Measurements from ENCODE around the gene LCN9.

The LCN9 gene

GRCh38 chr9:135662758-135663450 is at the start of gene LCN9:
Gene LCN9, plus strand, starts transcription at chr9:135663309. Its CDS starts 13 bp downstream, at chr9:135663322.
- Histone ChIP-seq H3K27ac (ENCODE audit: low read depth, low read length) (no peak within 1 kb of the TSS), H3K9ac (ENCODE audit: low read length) (no peak within 1 kb of the TSS), H3K27me3 (ENCODE audit: control insufficient read depth, insufficient read depth, low read length) (no peaks in the 10 kb centered on the region; the same call in 1 of the 2 replicates), H3K9me3 (ENCODE audit: control insufficient read depth, insufficient read depth, low read depth, low read length) (peaks cover 7% of the 10 kb centered on the region), H3K36me3 (ENCODE audit: control insufficient read depth, insufficient read depth, low read length) (no peaks in the 10 kb centered on the region), H3K4me3 (ENCODE audit: low read depth, low read length) (no peak within 1 kb of the TSS), H3K4me1 (ENCODE audit: control insufficient read depth, insufficient read depth, low read length) (peaks cover 4% of the 10 kb centered on the region; the same call in 1 of the 2 replicates)

DNA sequence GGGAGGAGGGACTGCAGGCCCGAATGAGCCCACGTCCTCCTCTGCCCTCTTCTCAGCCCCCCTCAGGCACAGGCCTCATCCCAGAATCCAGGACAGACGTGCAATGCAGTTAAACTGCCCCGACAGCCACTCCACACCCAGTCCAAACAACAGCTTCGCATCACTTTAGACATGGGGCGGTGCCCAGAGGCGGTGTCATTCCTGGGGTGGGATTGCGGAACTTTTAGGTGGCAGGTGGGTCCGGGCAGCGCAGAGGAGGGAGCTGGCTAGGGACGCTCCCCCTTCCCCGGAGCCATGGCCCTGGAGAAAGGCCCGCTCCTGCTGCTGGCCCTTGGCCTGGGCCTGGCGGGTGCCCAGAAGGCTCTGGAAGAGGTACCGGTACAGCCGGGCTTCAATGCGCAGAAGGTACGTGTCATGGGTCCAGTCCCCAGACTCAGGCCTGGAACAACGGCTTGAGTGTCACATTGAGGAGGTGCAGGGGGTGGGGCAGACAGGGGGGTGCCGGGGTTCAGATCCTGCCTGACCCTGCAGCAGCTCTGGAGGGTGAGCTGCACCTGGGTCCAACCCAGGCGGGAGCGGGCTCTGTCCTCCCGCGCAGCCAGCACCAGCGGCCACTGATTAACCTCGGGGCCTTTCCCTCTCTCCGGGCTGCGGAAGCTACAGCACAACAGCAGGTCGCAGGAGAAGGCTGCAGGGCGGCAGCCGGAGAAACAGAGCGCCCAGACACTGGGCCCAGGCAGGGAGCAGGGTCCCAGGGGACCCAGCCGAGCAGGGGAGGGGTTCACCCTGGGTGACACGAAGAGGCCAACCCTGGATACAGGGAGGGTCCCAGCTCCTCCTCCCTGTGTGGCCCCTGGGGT is 48.9 kb upstream of the LCN9 start:
- Histone ChIP-seq H3K4me3 (ENCODE audit: low read depth, low read length) (no peak overlapping the region), H3K4me1 (ENCODE audit: control insufficient read depth, insufficient read depth, low read length) (no peaks in the 10 kb centered on the region), H3K9me3 (ENCODE audit: control insufficient read depth, insufficient read depth, low read depth, low read length) (peaks cover 16% of the 10 kb centered on the region), H3K36me3 (ENCODE audit: control insufficient read depth, insufficient read depth, low read length) (no peaks in the 10 kb centered on the region), H3K27me3 (ENCODE audit: control insufficient read depth, insufficient read depth, low read length) (no peaks in the 10 kb centered on the region), H3K27ac (ENCODE audit: low read depth, low read length) (no peak overlapping the region), H3K9ac (ENCODE audit: low read length) (no peak overlapping the region)

DNA sequence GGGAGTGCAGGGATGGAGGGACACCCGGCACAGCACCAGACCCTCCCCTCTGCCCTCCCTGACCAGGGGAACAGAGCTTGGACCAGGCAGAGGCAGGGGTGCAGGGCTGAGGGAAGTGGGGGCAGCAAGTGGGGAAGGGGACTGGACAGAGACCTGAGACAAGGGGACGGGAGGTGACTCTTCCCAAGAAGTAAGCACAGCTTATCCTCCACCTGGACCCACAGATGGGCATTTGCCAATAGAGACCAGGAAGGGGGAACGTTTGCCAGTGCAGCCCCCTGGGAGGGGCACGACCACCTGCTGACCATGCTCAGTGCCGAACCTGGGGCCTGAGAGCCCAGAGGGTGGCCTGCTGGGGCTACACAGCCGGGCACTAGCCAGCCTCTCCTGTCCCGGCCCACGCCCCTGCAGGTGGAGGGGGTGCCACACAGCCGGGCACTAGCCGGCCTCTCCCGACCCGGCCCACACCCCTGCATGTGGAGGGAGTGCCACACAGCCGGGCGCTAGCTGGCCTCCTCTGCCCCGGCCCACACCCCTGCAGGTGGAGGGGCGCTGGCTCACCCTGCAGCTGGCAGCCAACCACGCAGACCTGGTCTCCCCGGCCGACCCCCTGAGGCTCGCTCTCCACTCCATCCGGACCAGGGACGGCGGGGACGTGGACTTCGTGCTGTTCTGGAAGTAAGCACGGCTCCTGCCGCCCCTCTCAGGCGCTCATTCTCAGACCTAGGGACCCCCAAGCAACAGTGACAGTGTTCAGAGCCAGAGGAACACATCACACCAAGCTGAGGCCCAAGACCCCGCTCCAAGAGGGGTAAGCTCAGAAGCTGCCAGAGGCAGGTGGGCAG is 48.1 kb upstream of the LCN9 start:
- Histone ChIP-seq H3K9me3 (ENCODE audit: control insufficient read depth, insufficient read depth, low read depth, low read length) (peaks cover 12% of the 10 kb centered on the region), H3K36me3 (ENCODE audit: control insufficient read depth, insufficient read depth, low read length) (no peaks in the 10 kb centered on the region), H3K4me3 (ENCODE audit: low read depth, low read length) (no peak overlapping the region), H3K27ac (ENCODE audit: low read depth, low read length) (no peak overlapping the region), H3K27me3 (ENCODE audit: control insufficient read depth, insufficient read depth, low read length) (no peaks in the 10 kb centered on the region), H3K4me1 (ENCODE audit: control insufficient read depth, insufficient read depth, low read length) (no peaks in the 10 kb centered on the region), H3K9ac (ENCODE audit: low read length) (no peak overlapping the region)

- H3K27me3 ChIP-seq (ENCODE audit: control insufficient read depth, insufficient read depth, low read length) = no peaks in the 10 kb centered on the region
- H3K9ac ChIP-seq (ENCODE audit: low read length) = no peak overlapping the region
- no peaks in the 10 kb centered on the region for H3K36me3 ChIP-seq (ENCODE audit: control insufficient read depth, insufficient read depth, low read length)
- no peak overlapping the region for H3K4me3 ChIP-seq (ENCODE audit: low read depth, low read length)
- H3K4me1 ChIP-seq (ENCODE audit: control insufficient read depth, insufficient read depth, low read length) = no peaks in the 10 kb centered on the region
- H3K27ac ChIP-seq (ENCODE audit: low read depth, low read length) = no peak overlapping the region
- peaks cover 6% of the 10 kb centered on the region for H3K9me3 ChIP-seq (ENCODE audit: control insufficient read depth, insufficient read depth, low read depth, low read length)
Measured at GRCh38 chr9:135615666-135616618, 47.2 kb upstream of the LCN9 start.

DNA sequence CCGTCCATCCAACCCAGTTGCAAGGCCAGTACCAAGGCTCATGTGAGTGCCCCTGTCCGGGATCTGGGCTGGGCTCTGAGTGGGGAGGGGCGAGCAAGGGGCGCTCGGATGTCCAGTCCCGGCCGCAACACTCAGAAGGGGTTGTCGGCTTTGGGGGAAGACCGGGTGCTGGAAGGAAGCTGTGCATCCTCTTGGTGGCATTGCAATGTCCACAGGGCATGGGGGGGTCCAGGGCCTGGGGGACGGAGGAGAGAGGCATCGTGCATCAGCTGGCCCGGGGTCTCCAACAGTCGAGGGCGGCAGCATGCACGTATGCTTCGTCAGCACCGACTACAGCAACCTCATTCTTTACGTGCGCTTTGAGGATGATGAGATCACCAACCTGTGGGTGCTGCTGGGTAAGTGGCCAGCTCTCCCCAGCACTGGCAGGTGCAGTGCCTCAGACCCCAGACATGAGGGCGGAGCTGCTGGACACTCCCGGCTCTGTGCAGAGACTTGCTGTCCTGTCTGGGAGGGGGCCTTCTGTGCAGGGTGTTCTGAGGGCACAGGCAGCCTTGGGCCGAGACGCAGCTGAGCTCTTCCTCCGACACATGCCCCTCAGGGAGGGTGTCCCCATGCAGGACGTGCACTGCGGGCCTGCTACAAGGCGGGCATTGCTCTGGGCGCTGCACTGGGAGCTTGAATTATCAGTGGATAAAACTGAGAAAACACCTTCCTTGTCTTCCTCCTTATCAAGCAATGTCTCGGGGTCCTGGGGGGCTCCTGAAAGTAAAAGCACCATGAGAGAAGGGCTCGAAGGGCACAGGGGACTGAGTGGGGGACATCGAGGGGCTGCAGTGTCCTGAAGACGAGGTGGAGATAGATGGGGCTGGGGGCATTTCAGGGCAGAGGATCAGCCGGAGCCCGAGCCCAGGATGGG is 46.2 kb upstream of the LCN9 start:
- Histone ChIP-seq H3K4me3 (ENCODE audit: low read depth, low read length) (no peak overlapping the region), H3K4me1 (ENCODE audit: control insufficient read depth, insufficient read depth, low read length) (no peaks in the 10 kb centered on the region), H3K36me3 (ENCODE audit: control insufficient read depth, insufficient read depth, low read length) (no peaks in the 10 kb centered on the region), H3K27me3 (ENCODE audit: control insufficient read depth, insufficient read depth, low read length) (no peaks in the 10 kb centered on the region), H3K27ac (ENCODE audit: low read depth, low read length) (no peak overlapping the region), H3K9ac (ENCODE audit: low read length) (no peak overlapping the region), H3K9me3 (ENCODE audit: control insufficient read depth, insufficient read depth, low read depth, low read length) (no peaks in the 10 kb centered on the region)

- H3K4me3 ChIP-seq (ENCODE audit: low read depth, low read length) = no peak overlapping the region
- H3K9me3 ChIP-seq (ENCODE audit: control insufficient read depth, insufficient read depth, low read depth, low read length) = no peaks in the 10 kb centered on the region
- H3K9ac ChIP-seq (ENCODE audit: low read length) = no peak overlapping the region
- H3K36me3 ChIP-seq (ENCODE audit: control insufficient read depth, insufficient read depth, low read length) = no peaks in the 10 kb centered on the region
- no peaks in the 10 kb centered on the region for H3K4me1 ChIP-seq (ENCODE audit: control insufficient read depth, insufficient read depth, low read length)
- H3K27ac ChIP-seq (ENCODE audit: low read depth, low read length) = no peak overlapping the region
- H3K27me3 ChIP-seq (ENCODE audit: control insufficient read depth, insufficient read depth, low read length) = no peaks in the 10 kb centered on the region
Measured at GRCh38 chr9:135617538-135617900, 45.6 kb upstream of the LCN9 start.

- H3K27me3 ChIP-seq (ENCODE audit: control insufficient read depth, insufficient read depth, low read length) = no peaks in the 10 kb centered on the region
- no peak overlapping the region for H3K27ac ChIP-seq (ENCODE audit: low read depth, low read length)
- H3K9me3 ChIP-seq (ENCODE audit: control insufficient read depth, insufficient read depth, low read depth, low read length) = no peaks in the 10 kb centered on the region
- no peak overlapping the region for H3K4me3 ChIP-seq (ENCODE audit: low read depth, low read length)
- no peaks in the 10 kb centered on the region for H3K36me3 ChIP-seq (ENCODE audit: control insufficient read depth, insufficient read depth, low read length)
- H3K4me1 ChIP-seq (ENCODE audit: control insufficient read depth, insufficient read depth, low read length) = no peaks in the 10 kb centered on the region
- H3K9ac ChIP-seq (ENCODE audit: low read length) = no peak overlapping the region
Measured at GRCh38 chr9:135617991-135618411, 45.1 kb upstream of the LCN9 start.

DNA sequence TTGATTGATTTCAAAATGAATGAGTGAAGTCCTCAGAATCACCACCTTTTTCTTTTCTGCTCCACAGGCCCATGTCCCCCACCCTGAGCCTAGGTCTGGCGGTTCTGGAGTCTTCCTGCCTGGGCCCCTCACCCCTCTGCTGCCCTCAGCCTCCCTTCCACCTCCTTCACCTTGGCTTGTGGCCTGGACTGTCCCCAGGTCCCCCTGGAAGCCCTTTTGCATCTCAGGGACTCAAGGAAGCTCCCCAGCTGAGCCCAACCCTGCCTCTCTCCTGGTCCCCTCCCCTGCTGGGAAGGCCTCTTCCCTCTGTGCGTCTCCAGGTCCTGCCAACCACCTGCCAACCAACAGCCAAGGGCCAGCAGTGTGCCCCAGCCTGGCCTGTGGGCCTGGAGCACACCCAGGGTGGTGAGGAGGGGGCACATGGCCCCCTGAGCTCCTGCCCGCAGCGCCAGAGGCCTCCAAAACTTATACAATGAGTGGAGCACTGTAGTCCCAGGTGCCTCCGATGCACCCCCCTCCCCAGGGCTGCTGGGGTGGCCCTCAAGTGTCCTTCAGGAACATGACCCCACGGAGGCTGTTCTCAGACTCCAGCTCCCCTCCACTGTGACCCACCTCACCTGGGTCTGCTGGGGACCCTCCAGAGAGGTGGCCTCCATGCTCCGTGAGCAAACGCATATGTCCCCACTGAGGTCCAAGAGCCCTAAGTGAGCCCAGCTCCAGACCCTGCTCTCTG is 44.1 kb upstream of the LCN9 start:
- Histone ChIP-seq H3K9ac (ENCODE audit: low read length) (no peak overlapping the region), H3K27me3 (ENCODE audit: control insufficient read depth, insufficient read depth, low read length) (no peaks in the 10 kb centered on the region), H3K4me1 (ENCODE audit: control insufficient read depth, insufficient read depth, low read length) (no peaks in the 10 kb centered on the region), H3K27ac (ENCODE audit: low read depth, low read length) (no peak overlapping the region), H3K9me3 (ENCODE audit: control insufficient read depth, insufficient read depth, low read depth, low read length) (no peaks in the 10 kb centered on the region), H3K36me3 (ENCODE audit: control insufficient read depth, insufficient read depth, low read length) (no peaks in the 10 kb centered on the region), H3K4me3 (ENCODE audit: low read depth, low read length) (no peak overlapping the region)

GRCh38 chr9:135619599-135619886 is 43.6 kb upstream of the LCN9 start:
- H3K27ac ChIP-seq (ENCODE audit: low read depth, low read length) = no peak overlapping the region
- no peak overlapping the region for H3K4me3 ChIP-seq (ENCODE audit: low read depth, low read length)
- H3K36me3 ChIP-seq (ENCODE audit: control insufficient read depth, insufficient read depth, low read length) = no peaks in the 10 kb centered on the region
- no peak overlapping the region for H3K9ac ChIP-seq (ENCODE audit: low read length)
- H3K4me1 ChIP-seq (ENCODE audit: control insufficient read depth, insufficient read depth, low read length) = no peaks in the 10 kb centered on the region
- H3K9me3 ChIP-seq (ENCODE audit: control insufficient read depth, insufficient read depth, low read depth, low read length) = no peaks in the 10 kb centered on the region
- H3K27me3 ChIP-seq (ENCODE audit: control insufficient read depth, insufficient read depth, low read length) = no peaks in the 10 kb centered on the region
